PC-9 (cell line): ENCODE measurements around the gene ART4.

Experiments used
- EZH2 ChIP-seq: fragments of 200-600 bp; sonication (generic); IDR thresholded peaks from 2 replicates; pipeline ENCODE4 v1.8.0; 2017; ENCODE audit warnings: antibody characterized with exemption, low read depth
- TF ChIP-seq, protein P1 (sequence below): fragments of 200-600 bp; sonication (generic); conservative IDR thresholded peaks from 2 replicates; pipeline ENCODE4 v1.6.1; 2017; ENCODE audit warnings: mixed run types, antibody characterized with exemption, mild to moderate bottlenecking, moderate library complexity

DNA sequence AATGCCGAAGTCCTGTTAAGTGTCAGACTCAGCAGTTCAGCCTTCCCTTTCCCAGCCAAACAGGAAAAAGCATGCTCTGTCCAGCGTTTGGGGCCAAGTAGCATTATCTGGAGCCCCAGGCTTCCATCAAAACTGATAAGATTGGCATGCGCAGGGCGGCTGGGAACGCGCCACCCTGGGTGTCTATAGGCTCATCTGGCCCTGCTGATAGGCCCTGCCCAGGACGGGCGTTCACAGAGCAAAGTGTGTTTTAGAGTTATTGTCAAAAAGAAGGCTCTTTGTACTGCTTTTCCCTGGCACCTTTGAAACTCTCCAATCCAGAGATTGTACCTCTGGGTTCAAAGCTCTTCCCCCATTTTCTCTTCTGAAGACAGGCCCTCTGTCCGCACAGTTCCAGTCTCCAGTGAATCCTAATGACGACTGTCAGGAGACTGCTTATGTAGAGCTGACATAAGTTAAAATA lies at the start of gene ART4:
- TF ChIP-seq, protein P1, sequence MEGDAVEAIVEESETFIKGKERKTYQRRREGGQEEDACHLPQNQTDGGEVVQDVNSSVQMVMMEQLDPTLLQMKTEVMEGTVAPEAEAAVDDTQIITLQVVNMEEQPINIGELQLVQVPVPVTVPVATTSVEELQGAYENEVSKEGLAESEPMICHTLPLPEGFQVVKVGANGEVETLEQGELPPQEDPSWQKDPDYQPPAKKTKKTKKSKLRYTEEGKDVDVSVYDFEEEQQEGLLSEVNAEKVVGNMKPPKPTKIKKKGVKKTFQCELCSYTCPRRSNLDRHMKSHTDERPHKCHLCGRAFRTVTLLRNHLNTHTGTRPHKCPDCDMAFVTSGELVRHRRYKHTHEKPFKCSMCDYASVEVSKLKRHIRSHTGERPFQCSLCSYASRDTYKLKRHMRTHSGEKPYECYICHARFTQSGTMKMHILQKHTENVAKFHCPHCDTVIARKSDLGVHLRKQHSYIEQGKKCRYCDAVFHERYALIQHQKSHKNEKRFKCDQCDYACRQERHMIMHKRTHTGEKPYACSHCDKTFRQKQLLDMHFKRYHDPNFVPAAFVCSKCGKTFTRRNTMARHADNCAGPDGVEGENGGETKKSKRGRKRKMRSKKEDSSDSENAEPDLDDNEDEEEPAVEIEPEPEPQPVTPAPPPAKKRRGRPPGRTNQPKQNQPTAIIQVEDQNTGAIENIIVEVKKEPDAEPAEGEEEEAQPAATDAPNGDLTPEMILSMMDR = no peak
- no peak for TF ChIP-seq EZH2
